GM18520 (cell line): ENCODE data around the gene MYBPC2.
"Not testable (repeated sequence)": the region's sequence is repeated elsewhere in the genome, so short reads cannot be mapped to it uniquely, and the experiment has no call there.

Experiments used
- ATAC-seq: cut with Tn5 transposase; IDR thresholded peaks from one replicate; pipeline ENCODE4 v1.9.1; 2021; ENCODE audit not compliant: unreplicated experiment

MYBPC2 gene

DNA sequence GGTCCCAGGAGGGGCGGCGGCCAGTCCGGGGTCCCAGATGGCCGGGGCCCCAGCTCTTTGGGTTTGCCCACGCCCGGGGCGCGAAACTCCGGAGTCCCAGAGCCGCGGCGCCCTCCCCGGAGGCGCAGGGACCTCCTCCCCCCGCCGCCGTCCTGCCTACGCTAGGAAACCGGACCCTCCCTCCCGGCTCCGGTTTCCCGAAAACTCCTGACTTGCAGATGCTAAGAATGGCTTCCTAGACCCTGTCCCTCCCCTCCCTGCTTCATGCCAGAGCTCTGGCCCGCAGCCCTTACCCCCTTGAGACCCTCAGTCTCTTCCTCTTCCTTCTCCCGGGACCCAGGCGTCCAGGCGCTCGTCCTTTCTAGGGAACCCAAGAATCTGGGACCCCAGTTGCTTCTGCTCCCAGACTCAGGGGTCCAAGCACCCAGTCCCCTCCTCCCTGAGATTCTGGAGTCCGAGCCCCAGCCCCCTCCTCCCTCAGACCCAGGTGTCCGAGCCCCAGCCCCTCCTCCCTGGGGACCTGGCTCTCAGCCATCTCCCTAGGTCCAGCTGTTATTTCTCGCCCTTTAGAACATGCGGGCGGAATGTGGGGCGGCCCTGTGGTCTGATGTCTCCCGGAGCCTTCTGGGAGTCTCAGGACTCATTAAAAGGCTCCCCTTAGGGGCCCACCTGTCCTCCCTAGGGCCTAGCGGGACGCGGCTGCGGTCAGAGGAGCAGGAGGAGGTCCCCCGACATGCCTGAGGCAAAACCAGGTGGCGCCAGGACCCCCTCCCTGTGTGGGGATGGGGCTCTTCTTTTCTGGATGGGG lies at the start of gene MYBPC2:
MYBPC2 (plus strand) TSS at position 672 of the 808 bp plus-strand sequence; CDS start at position 734, 62 bp downstream.
- no peak for ATAC-seq

DNA sequence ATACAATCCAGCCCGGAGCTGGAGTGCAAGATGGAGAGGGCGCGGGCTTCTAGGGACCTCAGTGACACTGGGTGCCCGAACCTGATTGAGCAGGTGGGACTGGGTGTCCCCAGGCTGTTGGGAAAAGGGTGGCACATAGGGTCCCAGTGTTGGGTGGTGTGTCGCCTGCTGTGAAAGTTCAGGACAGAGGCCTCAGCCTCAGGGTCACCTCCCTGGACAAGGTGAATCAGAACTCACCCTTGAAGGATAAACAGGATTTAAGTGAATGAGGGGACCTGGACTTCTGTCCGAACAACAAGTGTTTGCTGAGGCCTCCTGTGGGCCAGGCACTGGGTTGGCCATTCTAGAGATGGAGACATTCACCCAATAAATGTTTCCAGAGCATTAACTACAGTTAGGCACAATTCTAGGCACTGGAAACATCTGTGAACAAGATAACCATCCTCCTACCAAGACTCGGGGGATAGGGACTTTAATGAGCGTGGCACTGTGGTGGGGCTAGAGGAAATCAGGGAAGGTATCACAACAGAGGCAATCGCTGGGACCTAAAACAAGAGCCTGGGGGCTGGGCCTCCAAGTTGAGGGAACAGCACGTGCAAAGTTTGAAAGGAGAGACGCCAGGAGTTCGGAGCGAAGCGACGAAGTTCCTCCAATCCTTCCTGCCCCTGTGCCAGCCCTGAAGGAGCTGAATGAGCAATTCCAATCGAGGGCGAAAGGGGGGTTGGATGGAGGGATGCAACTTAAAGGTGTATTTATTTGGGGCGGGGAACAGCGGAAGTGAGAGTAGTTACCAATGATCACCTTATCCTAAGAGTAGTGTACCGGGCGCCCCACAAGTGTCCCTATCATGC lies 49.5 kb upstream of the MYBPC2 start:
- ATAC-seq, result no peak

DNA sequence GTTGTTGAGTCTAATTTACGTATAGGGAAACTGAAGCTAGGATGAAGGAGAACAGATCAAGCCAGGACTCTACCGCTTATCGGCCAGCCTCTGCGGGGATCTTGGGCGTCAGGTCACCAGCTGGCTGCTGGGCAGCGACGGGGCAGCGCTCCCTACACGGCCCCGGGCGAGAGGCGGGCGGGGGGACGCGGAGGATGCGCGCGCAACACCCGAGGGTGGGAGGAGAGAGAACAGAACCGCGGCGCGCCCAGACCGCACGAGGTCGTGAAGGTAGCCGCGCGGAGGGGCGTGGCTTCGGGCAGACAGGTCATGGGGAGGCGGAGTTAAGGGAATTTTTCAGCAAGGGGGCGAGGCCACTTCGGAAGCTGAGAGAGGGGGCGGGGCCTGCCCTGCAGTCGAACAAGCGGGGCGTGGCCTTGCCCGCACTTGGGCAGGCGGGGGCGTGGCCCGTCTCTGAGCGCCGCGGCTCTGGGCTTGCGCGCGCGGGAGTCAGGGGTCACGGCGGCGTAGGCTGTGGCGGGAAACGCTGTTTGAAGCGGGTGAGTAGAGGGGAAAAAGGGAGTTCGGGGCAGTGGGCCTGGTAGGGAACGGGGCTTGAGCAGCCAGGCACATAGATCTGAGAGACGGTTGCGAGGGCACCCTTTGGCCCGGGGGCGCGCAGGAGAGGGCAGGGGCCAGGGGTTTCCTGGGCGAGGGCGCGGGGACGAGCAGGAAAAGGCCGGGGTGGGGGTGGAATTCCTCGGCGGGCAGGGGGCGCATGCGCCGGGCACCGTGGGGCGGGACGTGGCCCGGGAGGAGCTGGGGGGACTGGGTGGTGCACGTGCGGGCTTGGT lies 48.6 kb upstream of the MYBPC2 start, which contains the start of gene POLD1:
POLD1 (plus strand) TSS at position 496 of the 833 bp plus-strand sequence. CDS start 14,505 bp downstream, outside the sequence.
- ATAC-seq, result peak; percentile 85

DNA sequence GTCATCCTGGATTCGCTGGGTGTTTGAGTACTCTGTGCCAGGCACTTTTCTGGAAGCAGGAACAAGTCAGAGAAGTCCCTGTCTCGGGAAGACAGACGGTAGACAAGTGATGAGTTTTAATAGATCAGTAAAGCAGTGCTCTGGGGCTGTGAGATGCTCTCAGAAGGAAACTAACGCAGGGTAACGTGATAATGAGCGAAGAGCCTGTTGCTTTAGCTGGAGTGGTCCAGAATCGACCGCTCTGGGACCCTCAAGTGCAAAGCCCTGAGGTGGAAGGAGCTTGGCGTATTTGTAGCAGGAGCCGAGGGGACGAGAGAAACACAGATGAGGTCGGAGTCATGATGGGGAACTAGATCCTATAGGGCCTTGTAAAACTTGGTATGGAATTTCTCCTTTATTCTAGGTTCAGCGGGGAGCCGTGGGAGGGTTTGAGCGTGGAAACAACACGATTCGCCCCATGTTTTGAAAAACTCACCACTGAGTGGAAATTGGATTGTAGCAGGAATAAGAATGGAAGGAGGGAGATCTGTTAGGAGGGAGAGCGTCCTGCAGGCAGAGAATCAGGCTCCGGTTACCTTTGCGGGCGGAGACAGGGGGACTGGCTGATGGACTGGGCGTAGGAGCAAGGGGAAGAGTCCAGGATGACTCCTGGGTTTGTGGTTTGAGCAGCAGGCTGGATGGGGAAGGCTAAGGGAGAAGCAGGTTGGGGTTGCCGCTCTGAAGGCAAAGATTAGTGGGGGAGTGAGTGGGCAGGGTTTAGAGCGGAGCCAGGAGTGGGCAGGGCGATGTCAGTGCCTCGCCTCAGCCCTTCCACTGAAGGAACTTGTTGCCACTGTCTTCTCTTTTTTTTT lies 47.8 kb upstream of the MYBPC2 start:
- no peak for ATAC-seq

DNA sequence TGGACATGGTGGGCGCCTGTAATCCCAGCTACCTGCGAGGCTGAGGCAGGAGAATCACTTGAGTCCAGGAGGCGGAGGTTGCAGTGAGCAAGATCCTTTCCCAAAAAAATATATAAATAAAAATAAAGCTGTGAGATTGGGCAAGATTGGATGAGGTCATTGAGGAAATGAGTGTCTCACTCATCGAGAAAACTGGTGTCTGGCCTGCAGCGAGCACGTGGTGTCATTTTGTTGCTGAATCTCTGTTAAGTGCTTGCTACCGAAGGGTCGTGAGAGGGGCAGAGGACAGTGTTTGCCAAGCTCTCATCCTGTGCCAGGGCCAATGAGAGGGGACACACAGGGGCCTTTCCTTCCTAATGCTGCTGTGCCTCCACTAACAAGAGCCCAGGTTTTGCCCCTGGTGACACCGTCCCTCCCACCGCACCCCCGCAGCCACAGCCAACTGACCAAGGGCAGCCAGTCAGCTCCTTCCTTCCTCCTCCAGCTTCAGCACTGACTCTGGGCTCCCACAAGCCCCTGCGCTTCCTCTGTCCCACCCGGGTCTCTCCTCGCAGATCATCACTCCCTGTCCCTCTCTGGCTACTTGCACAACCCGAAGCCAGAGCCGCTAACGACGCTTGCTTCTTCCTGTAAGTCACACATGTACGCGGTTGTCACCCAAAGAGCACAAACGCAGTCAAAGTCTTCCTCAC lies 45.4 kb upstream of the MYBPC2 start:
- ATAC-seq, result no peak

DNA sequence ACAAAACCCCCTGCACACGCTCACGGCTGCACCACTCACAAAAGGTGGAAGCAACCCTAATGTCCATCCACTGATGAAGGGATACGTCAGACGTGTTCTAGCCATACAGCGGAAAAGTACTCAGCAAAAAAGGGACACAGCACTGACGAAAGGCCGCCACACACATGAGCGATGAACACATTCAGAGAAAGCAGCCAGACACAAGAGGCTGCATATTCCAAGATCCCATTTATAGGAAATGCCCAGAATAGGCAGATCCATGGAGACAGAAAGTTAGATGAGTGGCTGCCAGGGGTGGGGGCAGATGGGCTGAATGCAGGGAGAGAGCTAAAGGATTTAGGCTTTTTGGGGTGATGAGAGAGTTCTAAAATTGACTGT lies 44.8 kb upstream of the MYBPC2 start:
- ATAC-seq, result no peak

DNA sequence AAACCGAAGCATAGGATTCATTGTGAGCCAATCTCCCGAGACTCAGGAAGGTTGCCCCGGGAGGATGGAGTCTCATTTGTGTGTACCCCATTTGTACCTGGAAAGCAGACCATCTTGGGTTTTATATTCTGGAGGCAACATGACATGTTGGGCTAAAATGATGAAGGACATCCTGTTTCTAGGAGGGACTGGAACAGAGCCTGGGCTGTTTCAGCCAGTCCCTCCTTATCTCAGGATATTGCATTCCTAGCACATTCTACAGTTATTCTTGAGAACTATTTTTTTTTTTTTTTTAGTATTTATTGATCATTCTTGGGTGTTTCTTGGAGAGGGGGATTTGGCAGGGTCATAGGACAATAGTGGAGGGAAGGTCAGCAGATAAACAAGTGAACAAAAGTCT lies 42.4 kb upstream of the MYBPC2 start:
- not testable (repeated sequence) for ATAC-seq

DNA sequence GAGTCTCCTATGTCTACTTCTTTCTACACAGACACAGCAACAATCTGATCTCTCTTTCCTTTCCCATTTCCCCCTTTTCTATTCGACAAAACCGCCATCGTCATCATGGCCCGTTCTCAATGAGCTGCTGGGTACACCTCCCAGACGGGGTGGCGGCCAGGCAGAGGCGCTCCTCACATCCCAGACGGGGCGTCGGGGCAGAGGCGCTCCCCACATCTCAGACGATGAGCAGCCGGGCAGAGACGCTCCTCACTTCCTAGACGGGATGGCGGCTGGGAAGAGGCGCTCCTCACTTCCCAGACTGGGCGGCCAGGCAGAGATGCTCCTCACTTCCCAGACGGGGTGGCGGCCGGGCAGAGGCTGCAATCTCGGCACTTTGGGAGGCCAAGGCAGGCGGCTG lies 41.7 kb upstream of the MYBPC2 start:
- not testable (repeated sequence) for ATAC-seq

DNA sequence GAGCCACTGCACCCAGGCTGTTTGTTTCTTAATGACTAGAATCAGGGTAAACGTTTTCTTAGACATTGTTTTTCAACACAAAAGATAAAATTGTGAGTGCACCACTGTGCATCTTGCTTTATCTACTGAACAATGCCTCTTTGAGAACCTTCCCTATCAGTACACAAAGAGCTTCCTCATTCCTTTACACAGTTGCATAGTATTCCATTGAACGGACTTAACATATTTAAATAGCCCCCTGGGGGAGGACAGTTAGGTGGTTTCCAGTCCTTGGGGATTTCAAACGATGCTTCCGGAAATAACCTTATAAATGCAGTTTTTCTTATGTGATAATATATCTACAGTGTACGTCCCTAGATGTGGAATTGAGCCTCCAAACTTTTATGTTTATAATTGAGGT lies 39.9 kb upstream of the MYBPC2 start:
- ATAC-seq, result no peak

DNA sequence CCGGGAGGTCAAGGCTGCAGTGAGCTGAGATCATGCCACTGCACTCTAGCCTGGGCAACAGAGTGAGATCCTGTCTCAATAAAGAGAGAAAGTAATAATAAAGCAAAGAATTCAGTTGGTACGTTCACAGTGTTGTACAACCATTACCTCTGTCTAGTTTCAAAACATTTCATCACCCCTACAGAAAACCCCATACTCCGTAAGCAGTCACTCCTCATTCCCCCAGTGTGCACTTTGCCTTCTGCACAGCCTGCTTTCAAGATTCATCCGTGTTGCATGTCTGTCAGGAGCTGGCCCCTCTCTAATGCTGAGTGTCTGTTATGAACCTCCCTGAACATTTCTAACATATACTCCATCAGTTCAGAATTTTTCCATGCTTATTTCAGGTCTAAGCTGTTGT lies 39.1 kb upstream of the MYBPC2 start:
- ATAC-seq, result no peak

DNA sequence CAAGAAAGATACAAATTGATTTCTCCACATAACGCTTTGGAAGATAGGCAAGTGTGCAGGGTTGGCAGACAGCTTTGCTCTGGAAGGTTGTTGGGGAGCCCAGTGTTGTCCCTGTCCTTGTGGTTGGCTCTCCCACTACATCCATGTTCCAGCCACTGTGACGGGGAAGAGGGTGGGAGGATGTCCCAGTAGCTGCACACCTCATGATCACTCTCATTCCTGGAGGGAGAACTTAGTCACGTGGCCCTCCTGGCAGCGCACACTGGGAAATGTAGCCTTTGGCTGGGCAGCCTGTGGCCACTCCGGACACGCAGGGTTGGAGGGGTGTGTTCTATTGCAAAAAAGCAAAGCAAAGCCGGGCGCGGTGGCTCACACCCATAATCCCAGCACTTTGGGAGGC lies 38.7 kb upstream of the MYBPC2 start:
- no peak for ATAC-seq

DNA sequence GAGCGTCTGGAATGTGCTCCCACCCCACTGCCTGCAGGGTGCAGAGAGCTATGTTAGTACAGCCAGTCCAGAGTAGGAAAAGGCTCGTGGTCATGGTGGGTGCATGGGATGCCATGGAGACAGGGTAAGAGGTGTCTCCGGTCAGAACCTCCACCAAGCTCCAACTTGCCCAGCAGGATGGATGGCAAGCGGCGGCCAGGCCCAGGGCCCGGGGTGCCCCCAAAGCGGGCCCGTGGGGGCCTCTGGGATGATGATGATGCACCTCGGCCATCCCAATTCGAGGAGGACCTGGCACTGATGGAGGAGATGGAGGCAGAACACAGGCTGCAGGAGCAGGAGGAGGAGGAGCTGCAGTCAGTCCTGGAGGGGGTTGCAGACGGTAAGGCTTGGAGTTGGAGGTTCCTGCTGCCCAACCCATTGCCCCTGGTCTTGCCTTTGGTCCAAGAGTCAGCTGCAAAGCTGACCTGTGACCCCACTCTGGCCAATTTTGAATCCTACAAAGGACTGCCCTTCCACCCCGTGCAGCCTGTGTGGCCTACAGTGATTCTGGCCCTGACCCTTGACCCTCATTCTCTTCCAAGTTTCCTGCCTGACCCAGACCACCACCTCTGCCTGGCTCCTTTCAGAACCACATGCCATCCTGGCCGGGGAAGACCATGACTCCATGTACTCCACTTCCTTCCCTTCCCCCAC lies 33.9 kb upstream of the MYBPC2 start:
- ATAC-seq, result no peak

DNA sequence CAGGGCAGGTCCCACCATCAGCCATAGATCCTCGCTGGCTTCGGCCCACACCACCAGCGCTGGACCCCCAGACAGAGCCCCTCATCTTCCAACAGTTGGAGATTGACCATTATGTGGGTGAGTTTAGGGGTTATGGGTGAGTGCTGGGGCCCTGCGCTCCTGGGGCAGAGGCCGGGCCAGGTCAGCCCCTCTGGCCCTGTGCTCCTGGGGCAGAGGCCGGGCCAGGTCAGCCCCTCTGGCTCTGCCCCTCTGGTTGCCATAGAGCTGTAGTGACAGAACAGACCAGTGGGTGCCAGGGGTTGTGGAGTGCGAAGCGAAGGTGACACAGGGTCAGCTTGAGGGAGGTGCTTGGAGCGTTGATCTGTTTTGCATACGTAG lies 33.3 kb upstream of the MYBPC2 start:
- no peak for ATAC-seq

DNA sequence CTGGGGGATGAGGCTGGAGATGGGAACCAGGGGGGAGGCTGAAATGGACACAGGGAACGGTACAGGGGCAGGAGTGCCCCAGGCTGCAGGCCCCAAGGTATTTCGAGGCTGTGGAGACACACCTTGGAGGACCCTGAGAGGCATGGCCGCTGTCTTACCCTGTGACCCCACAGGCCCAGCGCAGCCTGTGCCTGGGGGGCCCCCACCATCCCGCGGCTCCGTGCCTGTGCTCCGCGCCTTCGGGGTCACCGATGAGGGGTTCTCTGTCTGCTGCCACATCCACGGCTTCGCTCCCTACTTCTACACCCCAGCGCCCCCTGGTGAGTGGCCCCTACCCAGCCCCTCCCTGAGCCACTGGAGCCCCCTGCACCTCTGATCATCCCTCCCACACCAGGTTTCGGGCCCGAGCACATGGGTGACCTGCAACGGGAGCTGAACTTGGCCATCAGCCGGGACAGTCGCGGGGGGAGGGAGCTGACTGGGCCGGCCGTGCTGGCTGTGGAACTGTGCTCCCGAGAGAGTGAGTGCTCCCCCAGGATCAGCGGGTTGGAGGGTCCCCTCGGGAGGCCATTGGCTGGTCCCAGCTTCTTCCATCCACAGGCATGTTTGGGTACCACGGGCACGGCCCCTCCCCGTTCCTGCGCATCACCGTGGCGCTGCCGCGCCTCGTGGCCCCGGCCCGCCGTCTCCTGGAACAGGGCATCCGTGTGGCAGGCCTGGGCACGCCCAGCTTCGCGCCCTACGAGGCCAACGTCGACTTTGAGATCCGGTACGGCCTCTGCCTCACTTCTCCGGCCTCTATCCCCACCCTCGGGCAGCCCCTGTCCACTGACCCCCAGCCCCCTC lies 30.9 kb upstream of the MYBPC2 start:
- ATAC-seq, result no peak

DNA sequence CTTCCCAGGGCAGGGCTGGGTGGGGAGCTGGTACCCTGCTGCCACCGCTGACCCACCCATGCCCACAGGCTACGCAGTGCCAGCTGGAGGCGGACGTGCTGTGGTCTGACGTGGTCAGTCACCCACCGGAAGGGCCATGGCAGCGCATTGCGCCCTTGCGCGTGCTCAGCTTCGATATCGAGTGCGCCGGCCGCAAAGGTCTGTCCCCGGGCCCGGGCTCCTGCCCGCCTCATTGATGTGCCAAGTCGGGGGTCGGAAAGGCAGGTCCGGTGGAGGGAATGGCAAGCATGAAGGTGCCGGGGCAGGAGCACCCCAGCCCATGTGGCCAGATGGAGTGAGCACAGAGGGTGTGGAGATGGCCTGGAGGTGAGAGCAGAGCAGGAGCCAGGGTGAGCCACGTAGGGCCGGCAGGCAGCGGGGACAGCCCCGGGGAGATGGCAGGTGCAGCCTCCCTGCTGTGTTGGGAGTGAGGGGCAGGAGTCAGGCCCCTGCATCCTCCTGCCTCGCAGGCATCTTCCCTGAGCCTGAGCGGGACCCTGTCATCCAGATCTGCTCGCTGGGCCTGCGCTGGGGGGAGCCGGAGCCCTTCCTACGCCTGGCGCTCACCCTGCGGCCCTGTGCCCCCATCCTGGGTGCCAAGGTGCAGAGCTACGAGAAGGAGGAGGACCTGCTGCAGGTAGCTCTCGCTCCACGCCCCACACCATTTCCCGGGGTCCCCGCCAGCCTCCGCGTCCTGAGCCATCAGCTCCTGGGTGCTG lies 30.0 kb upstream of the MYBPC2 start:
- no peak for ATAC-seq

DNA sequence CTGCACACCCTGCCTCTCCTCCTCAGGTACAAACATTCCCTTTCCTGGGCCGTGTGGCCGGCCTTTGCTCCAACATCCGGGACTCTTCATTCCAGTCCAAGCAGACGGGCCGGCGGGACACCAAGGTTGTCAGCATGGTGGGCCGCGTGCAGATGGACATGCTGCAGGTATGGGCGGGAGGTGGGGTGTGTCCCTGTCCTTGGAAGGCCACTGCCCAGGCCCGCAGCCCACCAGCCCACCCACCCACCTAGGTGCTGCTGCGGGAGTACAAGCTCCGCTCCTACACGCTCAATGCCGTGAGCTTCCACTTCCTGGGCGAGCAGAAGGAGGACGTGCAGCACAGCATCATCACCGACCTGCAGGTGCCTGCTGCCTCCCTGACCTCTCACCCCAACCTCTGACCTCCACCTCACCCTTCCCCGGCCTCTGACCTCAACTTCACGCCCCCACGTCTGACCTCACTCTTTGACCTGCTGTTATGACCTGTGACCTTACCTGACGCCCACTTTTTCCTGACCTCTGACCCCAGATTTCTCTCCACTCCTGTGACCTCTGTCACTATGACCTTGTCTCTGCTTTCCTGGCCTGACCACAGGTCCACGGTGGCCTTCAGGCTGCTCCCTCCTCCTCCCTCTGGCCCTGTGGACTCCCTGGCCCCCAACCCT lies 26.4 kb upstream of the MYBPC2 start:
- no peak for ATAC-seq

DNA sequence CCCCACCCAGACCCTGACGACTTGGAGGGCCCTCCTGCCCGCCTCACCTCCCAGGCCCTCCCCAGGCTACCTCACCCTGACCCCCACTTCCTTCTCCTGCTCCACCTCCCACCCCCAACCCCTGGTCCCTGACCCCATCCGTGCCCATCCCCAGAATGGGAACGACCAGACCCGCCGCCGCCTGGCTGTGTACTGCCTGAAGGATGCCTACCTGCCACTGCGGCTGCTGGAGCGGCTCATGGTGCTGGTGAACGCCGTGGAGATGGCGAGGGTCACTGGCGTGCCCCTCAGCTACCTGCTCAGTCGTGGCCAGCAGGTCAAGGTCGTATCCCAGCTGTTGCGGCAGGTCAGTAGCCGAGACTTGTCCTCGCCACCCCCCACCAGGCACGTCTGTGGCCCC lies 25.9 kb upstream of the MYBPC2 start:
- ATAC-seq, result no peak
